GM23338 (cell line): ENCODE measurements around the gene ZCCHC2. TPM values are rescaled to one million over a fixed set of nuclear protein-coding genes. Genes with fewer than 3 reads are reported as not detected.
A peak's percentile ranks its signal among the peaks of the same experiment; 100 is the strongest.

ENCODE experiments used
- ATAC-seq: fragments of 200-7000 bp; cut with Tn5 transposase; 3 replicates; pipeline ENCODE4 v1.9.1; 2020
- DNase-seq: peaks from one replicate; pipeline ENCODE4 v3.0.0-alpha.2; 2015; ENCODE audit warnings: low spot score
- H2AFZ ChIP-seq: fragments of 200-600 bp; sonication (generic); 2 replicates; pipeline ENCODE4 v1.8.0; 2016; ENCODE audit warnings: antibody characterized with exemption, mild to moderate bottlenecking, moderate library complexity
- H3F3A ChIP-seq: fragments of 200-600 bp; sonication (generic); replicated peaks from 2 replicates; pipeline ENCODE4 v1.8.0; 2017; ENCODE audit warnings: antibody characterized with exemption, mixed run types, low read depth
- H3K27ac ChIP-seq: fragments of 200-600 bp; sonication (generic); 2 replicates; pipeline ENCODE4 v1.6.1; 2016; ENCODE audit warnings: low read depth
- H3K27me3 ChIP-seq: fragments of 200-600 bp; sonication (generic); 2 replicates; pipeline ENCODE4 v1.8.0; 2016; ENCODE audit warnings: mild to moderate bottlenecking, mixed run types, moderate library complexity; ENCODE audit not compliant: insufficient read depth
- H3K36me3 ChIP-seq: fragments of 200-600 bp; sonication (generic); 2 replicates; pipeline ENCODE4 v1.8.0; 2016; ENCODE audit warnings: mild to moderate bottlenecking; ENCODE audit not compliant: insufficient read depth
- H3K4me1 ChIP-seq: fragments of 200-600 bp; sonication (generic); 2 replicates; pipeline ENCODE4 v1.8.0; 2016; ENCODE audit warnings: mild to moderate bottlenecking, moderate library complexity; ENCODE audit not compliant: insufficient read depth
- H3K4me2 ChIP-seq: fragments of 200-600 bp; sonication (generic); 2 replicates; pipeline ENCODE4 v1.7.1; 2017; ENCODE audit warnings: mixed run types
- H3K4me3 ChIP-seq: fragments of 200-600 bp; sonication (generic); 2 replicates; pipeline ENCODE4 v1.6.1; 2016; ENCODE audit warnings: mixed run types
- H3K79me2 ChIP-seq: fragments of 200-600 bp; sonication (generic); replicated peaks from 2 replicates; pipeline ENCODE4 v1.8.0; 2017; ENCODE audit warnings: mild to moderate bottlenecking; ENCODE audit not compliant: insufficient read depth
- H3K9me2 ChIP-seq: fragments of 200-600 bp; sonication (generic); 2 replicates; pipeline ENCODE4 v1.8.0; 2017; ENCODE audit not compliant: insufficient read depth
- H4K20me1 ChIP-seq: fragments of 200-600 bp; sonication (generic); replicated peaks from 2 replicates; pipeline ENCODE4 v1.8.0; 2017; ENCODE audit warnings: mild to moderate bottlenecking; ENCODE audit not compliant: insufficient read depth
- H3K27ac Mint-ChIP-seq: 2 replicates; pipeline ENCODE4 v1.8.0; 2020; ENCODE audit warnings: inconsistent platforms, mild to moderate bottlenecking, moderate library complexity, mixed read lengths
- H3K27me3 Mint-ChIP-seq: 3 replicates; pipeline ENCODE4 v1.8.0; 2022; ENCODE audit warnings: low read depth, mild to moderate bottlenecking, moderate library complexity, mixed read lengths, inconsistent platforms; ENCODE audit not compliant: insufficient read depth, poor library complexity
- H3K36me3 Mint-ChIP-seq: 3 replicates; pipeline ENCODE4 v1.8.0; 2021; ENCODE audit warnings: low read depth, mild to moderate bottlenecking, inconsistent platforms, moderate library complexity, mixed read lengths
- H3K4me1 Mint-ChIP-seq: 3 replicates; pipeline ENCODE4 v1.8.0; 2020; ENCODE audit warnings: mild to moderate bottlenecking, inconsistent platforms, mixed read lengths
- H3K4me3 Mint-ChIP-seq: 3 replicates; pipeline ENCODE4 v1.8.0; 2021; ENCODE audit warnings: moderate library complexity, mild to moderate bottlenecking, inconsistent platforms, mixed read lengths
- H3K9me3 Mint-ChIP-seq: 3 replicates; pipeline ENCODE4 v1.8.0; 2020; ENCODE audit warnings: moderate library complexity, mild to moderate bottlenecking, inconsistent platforms, mixed read lengths
- CREB1 ChIP-seq: fragments of 250-450 bp; sonication (Bioruptor Pico); IDR thresholded peaks from 2 replicates; pipeline ENCODE4 v1.5.0; 2020; ENCODE audit warnings: low read depth, mild to moderate bottlenecking, moderate library complexity
- EZH2 ChIP-seq: fragments of 200-600 bp; sonication (generic); IDR thresholded peaks from one replicate; pipeline ENCODE4 v1.8.0; 2017; ENCODE audit warnings: antibody characterized with exemption, mild to moderate bottlenecking, low read depth; ENCODE audit not compliant: unreplicated experiment
- EZH2phosphoT487 ChIP-seq: fragments of 200-600 bp; sonication (generic); IDR thresholded peaks from one replicate; pipeline ENCODE4 v1.8.1; 2018; ENCODE audit warnings: antibody characterized with exemption; ENCODE audit not compliant: unreplicated experiment
- JUNB ChIP-seq: IDR thresholded peaks from one replicate; pipeline ENCODE4 v1.6.1; 2016; ENCODE audit warnings: antibody characterized with exemption; ENCODE audit not compliant: unreplicated experiment
- NANOG ChIP-seq: IDR thresholded peaks from 2 replicates; pipeline ENCODE4 v1.6.1; 2016; ENCODE audit warnings: antibody characterized with exemption, borderline replicate concordance
- POLR2AphosphoS5 ChIP-seq: IDR thresholded peaks from 2 replicates; pipeline ENCODE4 v1.6.1; 2016; ENCODE audit warnings: antibody characterized with exemption, low read depth
- STAT1 ChIP-seq: IDR thresholded peaks from one replicate; pipeline ENCODE4 v1.6.1; 2016; ENCODE audit warnings: antibody characterized with exemption; ENCODE audit not compliant: unreplicated experiment
- ZNF114 ChIP-seq: fragments of 250-450 bp; sonication (Bioruptor Pico); IDR thresholded peaks from 2 replicates; pipeline ENCODE4 v1.5.0; 2020; ENCODE audit warnings: mild to moderate bottlenecking, moderate library complexity
- ZNF331 ChIP-seq: fragments of 250-450 bp; sonication (Bioruptor Pico); IDR thresholded peaks from 2 replicates; pipeline ENCODE4 v1.5.0; 2020; ENCODE audit warnings: low read depth, mild to moderate bottlenecking, moderate library complexity
- polyA plus RNA-seq: library from polyadenylated mRNA; unstranded; fragments of >200 nt; fragmentation: Nextera tagmentation; extraction: Ambion mirVana; gene quantifications from 2 replicates; pipeline ENCODE4 v1.2.1, GENCODE V29; 2016
- total RNA-seq: library from RNA; depleted of rRNA; stranded (reverse); fragments of >200 nt; shearing (Covaris generic); gene quantifications from 2 replicates; pipeline ENCODE4 v1.2.3, GENCODE V29; 2014
- TF ChIP-seq, protein P1 (sequence below), 2 experiments: fragments of 200-600 bp in 1 of 2; sonication (generic) in 1 of 2; conservative IDR thresholded peaks; 2 replicates each; pipeline versions ENCODE4 v1.5.1 to v1.6.1; 2016 to 2017; ENCODE audit warnings: antibody characterized with exemption in 2 of 2, low read depth in 2 of 2, mild to moderate bottlenecking in 2 of 2, moderate library complexity in 1 of 2
- TF ChIP-seq, protein P2 (sequence below): fragments of 250-450 bp; sonication (Bioruptor Pico); IDR thresholded peaks from 2 replicates; pipeline ENCODE4 v1.5.0; 2020; ENCODE audit warnings: mild to moderate bottlenecking, moderate library complexity
- TF ChIP-seq, protein P3 (sequence below): IDR thresholded peaks from one replicate; pipeline ENCODE4 v1.6.1; 2018; ENCODE audit warnings: antibody characterized with exemption; ENCODE audit not compliant: unreplicated experiment
- TF ChIP-seq, protein P4 (sequence below): IDR thresholded peaks from 2 replicates; pipeline ENCODE4 v1.6.1; 2016; ENCODE audit warnings: antibody characterized with exemption

ZCCHC2 gene
- total and polyA plus RNA-seq, 2 experiments from 2014 or later: 5.4 to 15.4 TPM

DNA sequence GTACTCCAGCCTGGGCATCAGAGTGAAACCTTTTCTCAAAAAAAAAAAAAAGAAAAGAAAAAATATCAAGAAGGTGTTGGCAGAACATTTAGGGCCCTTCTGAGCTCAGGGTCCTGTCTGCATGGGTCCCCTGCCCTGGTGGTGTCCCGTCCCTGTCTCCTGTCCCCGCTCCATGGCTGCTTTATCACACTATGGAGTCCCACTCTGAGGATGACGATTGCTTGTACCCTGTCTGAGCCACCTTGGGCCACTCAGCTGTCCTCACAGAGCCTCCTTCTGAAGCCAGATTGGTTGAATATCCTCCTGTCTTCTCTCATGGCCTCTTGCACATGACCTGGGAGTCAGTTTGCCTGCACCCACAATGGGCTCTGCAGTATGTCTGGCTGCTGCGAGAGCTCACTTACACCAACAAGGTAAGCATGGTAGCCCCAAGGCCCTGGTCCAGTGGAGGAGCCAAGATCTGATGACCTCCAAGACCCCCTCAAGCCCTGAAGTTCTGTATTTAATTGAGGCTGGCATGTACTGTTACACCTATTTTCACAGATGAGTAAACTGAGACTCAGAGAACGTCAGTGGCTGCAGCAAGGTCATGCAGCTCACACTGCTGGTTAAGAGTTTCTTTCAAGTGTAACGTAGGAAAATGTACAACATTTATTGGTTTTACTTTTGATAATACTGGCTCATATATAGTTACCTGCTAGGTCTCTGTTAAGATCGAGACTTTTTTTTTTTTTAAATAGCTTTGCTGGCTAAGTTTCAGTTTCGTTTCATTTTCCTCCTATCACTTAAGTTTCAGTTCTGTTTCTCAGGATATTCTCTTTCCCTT, 16.9 kb upstream of the ZCCHC2 start:
- Histone ChIP-seq H3F3A (no peaks in the 10 kb centered on the region), H4K20me1 (no peaks in the 10 kb centered on the region), H3K36me3 (no peaks in the 10 kb centered on the region), H3K4me2 (no peak overlapping the region), H2AFZ (0 out of 2 replicates have a peak overlapping the region, but pooled peaks have one; percentile 28), H3K79me2 (no peaks in the 10 kb centered on the region), H3K4me1 (no peaks in the 10 kb centered on the region), H3K4me3 (no peak overlapping the region), H3K27me3 (no peaks in the 10 kb centered on the region), H3K9me2 (no peaks in the 10 kb centered on the region), H3K27ac (no peak overlapping the region)
- Mint-ChIP-seq H3K9me3 (no peaks in the 10 kb centered on the region; the same call in 2 of the 3 replicates), H3K4me1 (no peaks in the 10 kb centered on the region; the same call in 2 of the 3 replicates), H3K36me3 (no peaks in the 10 kb centered on the region), H3K27ac (no peak overlapping the region), H3K4me3 (no peak overlapping the region), H3K27me3 (peaks cover 2% of the 10 kb centered on the region)
- no peak for DNase-seq
- ATAC-seq: no peak
- TF ChIP-seq EZH2: no peak
- TF ChIP-seq, protein P1, sequence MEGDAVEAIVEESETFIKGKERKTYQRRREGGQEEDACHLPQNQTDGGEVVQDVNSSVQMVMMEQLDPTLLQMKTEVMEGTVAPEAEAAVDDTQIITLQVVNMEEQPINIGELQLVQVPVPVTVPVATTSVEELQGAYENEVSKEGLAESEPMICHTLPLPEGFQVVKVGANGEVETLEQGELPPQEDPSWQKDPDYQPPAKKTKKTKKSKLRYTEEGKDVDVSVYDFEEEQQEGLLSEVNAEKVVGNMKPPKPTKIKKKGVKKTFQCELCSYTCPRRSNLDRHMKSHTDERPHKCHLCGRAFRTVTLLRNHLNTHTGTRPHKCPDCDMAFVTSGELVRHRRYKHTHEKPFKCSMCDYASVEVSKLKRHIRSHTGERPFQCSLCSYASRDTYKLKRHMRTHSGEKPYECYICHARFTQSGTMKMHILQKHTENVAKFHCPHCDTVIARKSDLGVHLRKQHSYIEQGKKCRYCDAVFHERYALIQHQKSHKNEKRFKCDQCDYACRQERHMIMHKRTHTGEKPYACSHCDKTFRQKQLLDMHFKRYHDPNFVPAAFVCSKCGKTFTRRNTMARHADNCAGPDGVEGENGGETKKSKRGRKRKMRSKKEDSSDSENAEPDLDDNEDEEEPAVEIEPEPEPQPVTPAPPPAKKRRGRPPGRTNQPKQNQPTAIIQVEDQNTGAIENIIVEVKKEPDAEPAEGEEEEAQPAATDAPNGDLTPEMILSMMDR (conservative IDR thresholded peaks at IDR 0.05; ENCODE audit: low read depth in 2 of 2): no peak
- no peak for TF ChIP-seq NANOG
- TF ChIP-seq, protein P2, sequence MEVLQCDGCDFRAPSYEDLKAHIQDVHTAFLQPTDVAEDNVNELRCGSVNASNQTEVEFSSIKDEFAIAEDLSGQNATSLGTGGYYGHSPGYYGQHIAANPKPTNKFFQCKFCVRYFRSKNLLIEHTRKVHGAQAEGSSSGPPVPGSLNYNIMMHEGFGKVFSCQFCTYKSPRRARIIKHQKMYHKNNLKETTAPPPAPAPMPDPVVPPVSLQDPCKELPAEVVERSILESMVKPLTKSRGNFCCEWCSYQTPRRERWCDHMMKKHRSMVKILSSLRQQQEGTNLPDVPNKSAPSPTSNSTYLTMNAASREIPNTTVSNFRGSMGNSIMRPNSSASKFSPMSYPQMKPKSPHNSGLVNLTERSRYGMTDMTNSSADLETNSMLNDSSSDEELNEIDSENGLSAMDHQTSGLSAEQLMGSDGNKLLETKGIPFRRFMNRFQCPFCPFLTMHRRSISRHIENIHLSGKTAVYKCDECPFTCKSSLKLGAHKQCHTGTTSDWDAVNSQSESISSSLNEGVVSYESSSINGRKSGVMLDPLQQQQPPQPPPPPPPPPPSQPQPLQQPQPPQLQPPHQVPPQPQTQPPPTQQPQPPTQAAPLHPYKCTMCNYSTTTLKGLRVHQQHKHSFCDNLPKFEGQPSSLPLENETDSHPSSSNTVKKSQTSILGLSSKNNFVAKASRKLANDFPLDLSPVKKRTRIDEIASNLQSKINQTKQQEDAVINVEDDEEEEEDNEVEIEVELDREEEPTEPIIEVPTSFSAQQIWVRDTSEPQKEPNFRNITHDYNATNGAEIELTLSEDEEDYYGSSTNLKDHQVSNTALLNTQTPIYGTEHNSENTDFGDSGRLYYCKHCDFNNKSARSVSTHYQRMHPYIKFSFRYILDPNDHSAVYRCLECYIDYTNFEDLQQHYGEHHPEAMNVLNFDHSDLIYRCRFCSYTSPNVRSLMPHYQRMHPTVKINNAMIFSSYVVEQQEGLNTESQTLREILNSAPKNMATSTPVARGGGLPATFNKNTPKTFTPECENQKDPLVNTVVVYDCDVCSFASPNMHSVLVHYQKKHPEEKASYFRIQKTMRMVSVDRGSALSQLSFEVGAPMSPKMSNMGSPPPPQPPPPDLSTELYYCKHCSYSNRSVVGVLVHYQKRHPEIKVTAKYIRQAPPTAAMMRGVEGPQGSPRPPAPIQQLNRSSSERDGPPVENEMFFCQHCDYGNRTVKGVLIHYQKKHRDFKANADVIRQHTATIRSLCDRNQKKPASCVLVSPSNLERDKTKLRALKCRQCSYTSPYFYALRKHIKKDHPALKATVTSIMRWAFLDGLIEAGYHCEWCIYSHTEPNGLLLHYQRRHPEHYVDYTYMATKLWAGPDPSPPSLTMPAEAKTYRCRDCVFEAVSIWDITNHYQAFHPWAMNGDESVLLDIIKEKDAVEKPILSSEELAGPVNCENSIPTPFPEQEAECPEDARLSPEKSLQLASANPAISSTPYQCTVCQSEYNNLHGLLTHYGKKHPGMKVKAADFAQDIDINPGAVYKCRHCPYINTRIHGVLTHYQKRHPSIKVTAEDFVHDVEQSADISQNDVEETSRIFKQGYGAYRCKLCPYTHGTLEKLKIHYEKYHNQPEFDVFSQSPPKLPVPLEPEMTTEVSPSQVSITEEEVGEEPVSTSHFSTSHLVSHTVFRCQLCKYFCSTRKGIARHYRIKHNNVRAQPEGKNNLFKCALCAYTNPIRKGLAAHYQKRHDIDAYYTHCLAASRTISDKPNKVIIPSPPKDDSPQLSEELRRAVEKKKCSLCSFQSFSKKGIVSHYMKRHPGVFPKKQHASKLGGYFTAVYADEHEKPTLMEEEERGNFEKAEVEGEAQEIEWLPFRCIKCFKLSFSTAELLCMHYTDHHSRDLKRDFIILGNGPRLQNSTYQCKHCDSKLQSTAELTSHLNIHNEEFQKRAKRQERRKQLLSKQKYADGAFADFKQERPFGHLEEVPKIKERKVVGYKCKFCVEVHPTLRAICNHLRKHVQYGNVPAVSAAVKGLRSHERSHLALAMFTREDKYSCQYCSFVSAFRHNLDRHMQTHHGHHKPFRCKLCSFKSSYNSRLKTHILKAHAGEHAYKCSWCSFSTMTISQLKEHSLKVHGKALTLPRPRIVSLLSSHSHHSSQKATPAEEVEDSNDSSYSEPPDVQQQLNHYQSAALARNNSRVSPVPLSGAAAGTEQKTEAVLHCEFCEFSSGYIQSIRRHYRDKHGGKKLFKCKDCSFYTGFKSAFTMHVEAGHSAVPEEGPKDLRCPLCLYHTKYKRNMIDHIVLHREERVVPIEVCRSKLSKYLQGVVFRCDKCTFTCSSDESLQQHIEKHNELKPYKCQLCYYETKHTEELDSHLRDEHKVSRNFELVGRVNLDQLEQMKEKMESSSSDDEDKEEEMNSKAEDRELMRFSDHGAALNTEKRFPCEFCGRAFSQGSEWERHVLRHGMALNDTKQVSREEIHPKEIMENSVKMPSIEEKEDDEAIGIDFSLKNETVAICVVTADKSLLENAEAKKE (CRISPR knock-in tag): no peak
- no peak for TF ChIP-seq CREB1 (CRISPR knock-in tag)
- TF ChIP-seq STAT1: no peak
- TF ChIP-seq EZH2phosphoT487: no peak
- TF ChIP-seq ZNF114 (CRISPR knock-in tag): no peak
- no peak for TF ChIP-seq ZNF331 (CRISPR knock-in tag)
- no peak for TF ChIP-seq POLR2AphosphoS5
- TF ChIP-seq, protein P3, sequence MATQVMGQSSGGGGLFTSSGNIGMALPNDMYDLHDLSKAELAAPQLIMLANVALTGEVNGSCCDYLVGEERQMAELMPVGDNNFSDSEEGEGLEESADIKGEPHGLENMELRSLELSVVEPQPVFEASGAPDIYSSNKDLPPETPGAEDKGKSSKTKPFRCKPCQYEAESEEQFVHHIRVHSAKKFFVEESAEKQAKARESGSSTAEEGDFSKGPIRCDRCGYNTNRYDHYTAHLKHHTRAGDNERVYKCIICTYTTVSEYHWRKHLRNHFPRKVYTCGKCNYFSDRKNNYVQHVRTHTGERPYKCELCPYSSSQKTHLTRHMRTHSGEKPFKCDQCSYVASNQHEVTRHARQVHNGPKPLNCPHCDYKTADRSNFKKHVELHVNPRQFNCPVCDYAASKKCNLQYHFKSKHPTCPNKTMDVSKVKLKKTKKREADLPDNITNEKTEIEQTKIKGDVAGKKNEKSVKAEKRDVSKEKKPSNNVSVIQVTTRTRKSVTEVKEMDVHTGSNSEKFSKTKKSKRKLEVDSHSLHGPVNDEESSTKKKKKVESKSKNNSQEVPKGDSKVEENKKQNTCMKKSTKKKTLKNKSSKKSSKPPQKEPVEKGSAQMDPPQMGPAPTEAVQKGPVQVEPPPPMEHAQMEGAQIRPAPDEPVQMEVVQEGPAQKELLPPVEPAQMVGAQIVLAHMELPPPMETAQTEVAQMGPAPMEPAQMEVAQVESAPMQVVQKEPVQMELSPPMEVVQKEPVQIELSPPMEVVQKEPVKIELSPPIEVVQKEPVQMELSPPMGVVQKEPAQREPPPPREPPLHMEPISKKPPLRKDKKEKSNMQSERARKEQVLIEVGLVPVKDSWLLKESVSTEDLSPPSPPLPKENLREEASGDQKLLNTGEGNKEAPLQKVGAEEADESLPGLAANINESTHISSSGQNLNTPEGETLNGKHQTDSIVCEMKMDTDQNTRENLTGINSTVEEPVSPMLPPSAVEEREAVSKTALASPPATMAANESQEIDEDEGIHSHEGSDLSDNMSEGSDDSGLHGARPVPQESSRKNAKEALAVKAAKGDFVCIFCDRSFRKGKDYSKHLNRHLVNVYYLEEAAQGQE: no peak
- TF ChIP-seq JUNB: no peak
- TF ChIP-seq, protein P4, sequence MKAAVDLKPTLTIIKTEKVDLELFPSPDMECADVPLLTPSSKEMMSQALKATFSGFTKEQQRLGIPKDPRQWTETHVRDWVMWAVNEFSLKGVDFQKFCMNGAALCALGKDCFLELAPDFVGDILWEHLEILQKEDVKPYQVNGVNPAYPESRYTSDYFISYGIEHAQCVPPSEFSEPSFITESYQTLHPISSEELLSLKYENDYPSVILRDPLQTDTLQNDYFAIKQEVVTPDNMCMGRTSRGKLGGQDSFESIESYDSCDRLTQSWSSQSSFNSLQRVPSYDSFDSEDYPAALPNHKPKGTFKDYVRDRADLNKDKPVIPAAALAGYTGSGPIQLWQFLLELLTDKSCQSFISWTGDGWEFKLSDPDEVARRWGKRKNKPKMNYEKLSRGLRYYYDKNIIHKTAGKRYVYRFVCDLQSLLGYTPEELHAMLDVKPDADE: no peak
